ENCODE results near the gene PSMC3. TPM values are rescaled to one million over a fixed set of nuclear protein-coding genes. Genes with fewer than 3 reads are reported as not detected.

Gene PSMC3
- total RNA-seq, 4 donors from 2014 or later, result 72.9 to 134 (median 122) TPM

DNA sequence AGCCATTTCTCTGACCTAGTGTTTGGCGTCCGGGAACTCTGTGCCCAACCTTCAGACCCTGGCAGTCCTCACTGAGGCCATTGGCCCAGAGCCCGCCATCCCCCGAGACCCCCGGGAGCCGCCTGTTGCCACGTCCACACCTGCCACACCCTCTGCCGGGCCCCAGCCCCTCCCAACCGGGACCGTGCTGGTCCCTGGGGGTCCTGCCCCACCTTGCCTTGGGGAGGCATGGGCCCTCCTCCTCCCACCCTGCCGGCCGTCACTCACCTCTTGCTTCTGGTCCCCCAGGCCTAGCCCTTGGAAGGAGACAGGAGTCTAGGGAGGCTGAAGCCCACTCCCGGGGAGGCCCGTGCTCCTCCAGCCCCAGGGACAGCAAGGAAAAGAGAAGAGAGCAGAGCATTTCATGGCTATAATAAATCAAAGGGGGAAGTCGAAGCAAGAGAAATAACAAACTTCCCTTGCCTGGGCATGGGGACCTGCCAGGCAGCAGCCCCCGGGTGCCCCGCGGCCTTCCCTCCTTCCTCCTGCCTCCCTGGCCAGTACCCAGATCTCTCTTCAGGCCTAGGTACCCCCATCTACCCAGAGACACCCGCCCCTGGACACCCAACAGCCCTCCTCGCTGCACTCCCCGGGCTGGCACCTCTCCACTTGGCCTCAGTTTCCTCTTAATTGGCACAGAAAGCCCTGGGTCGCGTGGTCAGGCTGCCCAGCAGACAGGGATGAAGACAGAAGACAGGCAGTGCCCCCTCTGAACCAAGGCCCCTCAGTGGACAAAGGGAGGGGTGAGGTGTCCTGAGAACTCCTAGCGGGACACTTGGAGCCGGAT lies 30.8 kb downstream of the PSMC3 start:
- intact Hi-C loops (cut with DNase I), result no loop called here

DNA sequence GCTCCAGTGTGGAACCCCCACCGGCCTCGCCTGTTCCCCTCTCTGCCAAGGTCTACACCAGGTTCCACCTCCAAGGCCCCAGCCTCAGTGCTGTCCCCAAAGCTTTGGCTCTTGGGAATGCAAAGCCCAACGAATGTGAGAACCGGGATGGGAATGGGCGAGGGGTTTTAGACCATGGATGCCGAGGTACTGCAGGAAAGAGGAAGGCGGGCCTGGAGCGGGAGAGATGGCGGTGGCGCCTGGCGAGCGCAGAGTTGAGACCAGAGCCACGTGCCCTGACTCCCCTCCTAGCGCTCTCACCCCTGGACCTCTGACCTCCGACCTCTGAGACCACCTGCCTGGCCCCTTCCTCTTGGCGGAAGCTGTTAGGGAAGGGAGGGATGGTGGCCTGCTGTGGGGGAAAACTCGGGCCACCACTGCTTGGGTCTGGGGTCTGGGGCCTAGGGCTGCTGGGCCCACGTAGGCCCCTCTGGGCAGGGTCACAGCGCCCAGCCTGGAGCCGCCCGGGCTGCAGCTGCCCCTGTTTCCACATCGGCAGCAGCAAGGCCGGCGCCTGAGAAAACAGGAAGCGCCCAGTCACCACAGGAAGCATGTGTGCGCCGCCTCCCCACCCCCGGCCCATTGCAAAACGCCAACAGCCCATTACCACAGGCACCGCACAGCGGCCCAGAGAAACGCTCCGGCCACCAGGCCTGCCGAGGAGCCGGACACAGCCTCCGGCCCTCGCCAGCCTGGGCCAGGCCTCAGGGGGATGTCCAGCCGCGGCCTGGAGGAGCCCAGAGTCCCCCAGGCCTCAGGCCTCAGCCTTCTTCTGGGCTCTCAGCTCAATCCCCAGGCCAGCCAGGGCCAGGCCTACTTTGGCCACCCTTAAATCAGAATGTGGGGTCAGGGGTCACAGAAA lies 31.7 kb downstream of the PSMC3 start:
- peak overlapping the region in 2 of 4 donors; percentile 13 to 41 for H3K4me3 ChIP-seq
- intact Hi-C loops (cut with DNase I), result no loop called here
- H3K27ac ChIP-seq, result peak overlapping the region; percentile 79 to 94 (median 84)
- H3K4me1 ChIP-seq, result peaks cover 4 to 70% (median 17%) of the 10 kb centered on the region in 3 donors
- no peaks in the 10 kb centered on the region for H3K9me3 ChIP-seq
- TF ChIP-seq POLR2A (IDR thresholded peaks at IDR 0.05), result peak in 2 of 4 donors; percentile 37 to 70
- TF ChIP-seq, protein P1, sequence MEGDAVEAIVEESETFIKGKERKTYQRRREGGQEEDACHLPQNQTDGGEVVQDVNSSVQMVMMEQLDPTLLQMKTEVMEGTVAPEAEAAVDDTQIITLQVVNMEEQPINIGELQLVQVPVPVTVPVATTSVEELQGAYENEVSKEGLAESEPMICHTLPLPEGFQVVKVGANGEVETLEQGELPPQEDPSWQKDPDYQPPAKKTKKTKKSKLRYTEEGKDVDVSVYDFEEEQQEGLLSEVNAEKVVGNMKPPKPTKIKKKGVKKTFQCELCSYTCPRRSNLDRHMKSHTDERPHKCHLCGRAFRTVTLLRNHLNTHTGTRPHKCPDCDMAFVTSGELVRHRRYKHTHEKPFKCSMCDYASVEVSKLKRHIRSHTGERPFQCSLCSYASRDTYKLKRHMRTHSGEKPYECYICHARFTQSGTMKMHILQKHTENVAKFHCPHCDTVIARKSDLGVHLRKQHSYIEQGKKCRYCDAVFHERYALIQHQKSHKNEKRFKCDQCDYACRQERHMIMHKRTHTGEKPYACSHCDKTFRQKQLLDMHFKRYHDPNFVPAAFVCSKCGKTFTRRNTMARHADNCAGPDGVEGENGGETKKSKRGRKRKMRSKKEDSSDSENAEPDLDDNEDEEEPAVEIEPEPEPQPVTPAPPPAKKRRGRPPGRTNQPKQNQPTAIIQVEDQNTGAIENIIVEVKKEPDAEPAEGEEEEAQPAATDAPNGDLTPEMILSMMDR (IDR thresholded peaks at IDR 0.05), result no peak
- peak; percentile 45 for DNase-seq
- 82 to 86% methylated on average over 11 to 12 of the region's 39 CpGs for WGBS, 2 donors
- H3K27me3 ChIP-seq, result no peaks in the 10 kb centered on the region
- H3K36me3 ChIP-seq, result no peaks in the 10 kb centered on the region

More for the DNA sequence above, 30.8 kb downstream of the PSMC3 start:
- H3K27ac ChIP-seq, result peak overlapping the region; percentile 79 to 94 (median 84)
- DNase-seq, result no peak
- H3K36me3 ChIP-seq, result no peaks in the 10 kb centered on the region
- H3K4me3 ChIP-seq, result peak overlapping the region in 2 of 4 donors; percentile 13 to 41
- peaks cover 10 to 72% (median 22%) of the 10 kb centered on the region in 3 donors for H3K4me1 ChIP-seq
- WGBS, 2 donors, result 71 to 90% methylated on average over 2 to 13 of the region's 25 CpGs
- H3K27me3 ChIP-seq, result no peaks in the 10 kb centered on the region
- no peak for TF ChIP-seq POLR2A (IDR thresholded peaks at IDR 0.05)
- TF ChIP-seq, protein P1 (IDR thresholded peaks at IDR 0.05), result no peak
- no peaks in the 10 kb centered on the region for H3K9me3 ChIP-seq

DNA sequence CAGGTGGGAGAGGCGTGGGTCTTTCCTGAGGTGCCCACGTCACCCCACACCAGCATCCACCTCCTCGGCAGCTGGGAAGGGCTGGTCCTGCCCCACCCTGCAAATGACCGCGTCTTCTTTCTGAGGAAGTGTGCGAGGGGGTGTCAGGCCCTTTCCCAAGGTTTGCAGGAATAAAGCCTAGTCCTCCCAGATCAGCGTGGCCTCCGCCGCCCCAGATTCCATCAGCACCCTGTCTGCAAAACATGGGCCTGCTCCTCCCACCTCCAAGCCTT lies 32.3 kb downstream of the PSMC3 start:
- DNase-seq, result no peak
- Histone ChIP-seq H3K36me3 (no peaks in the 10 kb centered on the region), H3K4me1 (peaks cover 7 to 70% (median 22%) of the 10 kb centered on the region in 3 donors), H3K9me3 (no peaks in the 10 kb centered on the region), H3K27me3 (no peaks in the 10 kb centered on the region), H3K4me3 (peak overlapping the region in 1 of 4 donors; percentile 41), H3K27ac (peak overlapping the region; percentile 79 to 94 (median 84))
- 84 to 94% methylated on average over 3 to 5 of the region's 9 CpGs for WGBS, 2 donors
- TF ChIP-seq, protein P1 (IDR thresholded peaks at IDR 0.05), result no peak
- TF ChIP-seq POLR2A (IDR thresholded peaks at IDR 0.05), result no peak
- intact Hi-C loops (cut with DNase I), result no loop called here

DNA sequence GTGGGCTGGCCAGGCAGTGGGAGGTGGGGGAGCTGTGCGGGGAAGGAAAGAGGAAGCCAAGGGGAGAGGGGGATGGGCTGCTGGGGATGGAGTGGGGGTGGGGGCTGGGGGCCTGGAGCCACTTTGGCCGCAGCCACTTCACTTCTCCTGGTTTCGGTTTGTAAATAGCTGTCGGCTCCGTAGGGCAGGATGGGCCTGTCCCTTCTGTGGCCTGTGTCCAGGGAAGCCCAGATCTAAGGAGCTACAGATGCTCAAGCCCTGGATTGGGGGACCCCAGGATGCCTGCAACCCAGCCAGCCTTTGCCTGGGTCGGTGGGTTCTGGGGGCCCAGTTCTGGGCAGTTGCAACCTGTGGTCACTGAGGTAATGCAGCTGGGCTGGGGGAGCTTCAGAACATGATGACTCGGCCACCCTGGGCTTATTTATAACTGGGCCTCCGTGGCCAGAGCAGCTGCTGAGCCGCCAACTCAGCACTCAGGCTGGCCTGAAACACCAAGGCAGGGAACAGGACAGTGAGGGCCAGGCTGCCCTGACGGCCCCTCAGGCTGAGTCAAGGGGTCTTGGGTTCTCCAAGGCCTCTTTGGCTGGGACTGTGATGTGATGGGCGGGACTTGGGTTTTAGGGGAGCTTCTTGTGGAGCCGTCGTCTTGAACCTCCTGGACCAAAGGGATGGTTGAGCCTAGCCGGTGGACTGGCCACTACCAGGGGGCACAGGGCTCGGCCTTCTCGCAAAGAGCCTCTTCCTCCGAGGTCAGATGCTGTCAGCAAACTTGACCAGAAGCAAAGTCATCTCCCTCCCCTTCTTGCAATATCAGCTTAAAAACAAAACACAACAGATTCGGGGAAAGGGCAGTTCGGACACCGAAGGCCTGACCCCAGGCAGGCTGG lies 32.8 kb downstream of the PSMC3 start:
- DNase-seq, result no peak
- TF ChIP-seq, protein P1 (IDR thresholded peaks at IDR 0.05), result no peak
- TF ChIP-seq POLR2A (IDR thresholded peaks at IDR 0.05), result no peak
- Histone ChIP-seq H3K27me3 (no peaks in the 10 kb centered on the region), H3K4me1 (peaks cover 12 to 70% (median 21%) of the 10 kb centered on the region in 3 donors), H3K4me3 (no peak overlapping the region), H3K9me3 (no peaks in the 10 kb centered on the region), H3K27ac (peak overlapping the region; percentile 79 to 94 (median 84)), H3K36me3 (no peaks in the 10 kb centered on the region)
- WGBS, 2 donors, result 76 to 89% methylated on average over 6 to 8 of the region's 20 CpGs
- intact Hi-C loops (cut with DNase I), result no loop called here

Measured in esophagus squamous epithelium (tissue), 5 donors.